GM12878 (cell line): ENCODE measurements around the gene PARG.
"Not testable (repeated sequence)": the region's sequence is repeated elsewhere in the genome, so short reads cannot be mapped to it uniquely, and the experiment has no call there.

Experiments used
- CREB1 ChIP-seq: IDR thresholded peaks from 2 replicates; pipeline ENCODE4 v1.6.1; 2012; ENCODE audit warnings: low read depth, mild to moderate bottlenecking, inconsistent platforms
- FOS ChIP-seq: IDR thresholded peaks from 3 replicates; pipeline ENCODE4 v1.6.1; 2011; ENCODE audit warnings: borderline replicate concordance; ENCODE audit not compliant: insufficient read length; ENCODE audit errors: extremely low read depth
- MAX ChIP-seq: IDR thresholded peaks from 2 replicates; pipeline ENCODE4 v1.6.1; 2012; ENCODE audit warnings: low read depth, low read length, improper control_type of control experiment
- MYC ChIP-seq: IDR thresholded peaks from 2 replicates; pipeline ENCODE4 v1.6.1; 2011; ENCODE audit warnings: mild to moderate bottlenecking, low read length, moderate library complexity, inconsistent platforms; ENCODE audit not compliant: insufficient read depth, insufficient replicate concordance, insufficient read length, severe bottlenecking
- POLR2A ChIP-seq: IDR thresholded peaks from 2 replicates; pipeline ENCODE4 v1.6.1; 2011; ENCODE audit warnings: low read depth, mild to moderate bottlenecking, low read length
- REST ChIP-seq: IDR thresholded peaks from 2 replicates; pipeline ENCODE4 v1.6.1; 2012; ENCODE audit warnings: mild to moderate bottlenecking, low read depth, low read length
- SREBF2 ChIP-seq: IDR thresholded peaks from 2 replicates; pipeline ENCODE4 v1.6.1; 2012; ENCODE audit warnings: mild to moderate bottlenecking, low read length
- ZZZ3 ChIP-seq: IDR thresholded peaks from 2 replicates; pipeline ENCODE4 v1.6.1; 2011; ENCODE audit warnings: low read depth; ENCODE audit not compliant: control insufficient read depth, insufficient read length
- TF ChIP-seq, protein P1 (sequence below): IDR thresholded peaks from 2 replicates; pipeline ENCODE4 v1.6.1; 2012; ENCODE audit warnings: low read length, inconsistent platforms
- TF ChIP-seq, protein P2 (sequence below): fragments of 450-650 bp; IDR thresholded peaks from 2 replicates; pipeline ENCODE4 v1.6.1; 2017; ENCODE audit warnings: mild to moderate bottlenecking

GRCh38 chr10:49922041-49922440, 19.8 kb downstream of the PARG start:
- not testable (repeated sequence) for TF ChIP-seq POLR2A, MYC, CREB1, ZZZ3, MAX, FOS, SREBF2, REST
- TF ChIP-seq, protein P1, sequence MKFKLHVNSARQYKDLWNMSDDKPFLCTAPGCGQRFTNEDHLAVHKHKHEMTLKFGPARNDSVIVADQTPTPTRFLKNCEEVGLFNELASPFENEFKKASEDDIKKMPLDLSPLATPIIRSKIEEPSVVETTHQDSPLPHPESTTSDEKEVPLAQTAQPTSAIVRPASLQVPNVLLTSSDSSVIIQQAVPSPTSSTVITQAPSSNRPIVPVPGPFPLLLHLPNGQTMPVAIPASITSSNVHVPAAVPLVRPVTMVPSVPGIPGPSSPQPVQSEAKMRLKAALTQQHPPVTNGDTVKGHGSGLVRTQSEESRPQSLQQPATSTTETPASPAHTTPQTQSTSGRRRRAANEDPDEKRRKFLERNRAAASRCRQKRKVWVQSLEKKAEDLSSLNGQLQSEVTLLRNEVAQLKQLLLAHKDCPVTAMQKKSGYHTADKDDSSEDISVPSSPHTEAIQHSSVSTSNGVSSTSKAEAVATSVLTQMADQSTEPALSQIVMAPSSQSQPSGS = not testable (repeated sequence)
- TF ChIP-seq, protein P2, sequence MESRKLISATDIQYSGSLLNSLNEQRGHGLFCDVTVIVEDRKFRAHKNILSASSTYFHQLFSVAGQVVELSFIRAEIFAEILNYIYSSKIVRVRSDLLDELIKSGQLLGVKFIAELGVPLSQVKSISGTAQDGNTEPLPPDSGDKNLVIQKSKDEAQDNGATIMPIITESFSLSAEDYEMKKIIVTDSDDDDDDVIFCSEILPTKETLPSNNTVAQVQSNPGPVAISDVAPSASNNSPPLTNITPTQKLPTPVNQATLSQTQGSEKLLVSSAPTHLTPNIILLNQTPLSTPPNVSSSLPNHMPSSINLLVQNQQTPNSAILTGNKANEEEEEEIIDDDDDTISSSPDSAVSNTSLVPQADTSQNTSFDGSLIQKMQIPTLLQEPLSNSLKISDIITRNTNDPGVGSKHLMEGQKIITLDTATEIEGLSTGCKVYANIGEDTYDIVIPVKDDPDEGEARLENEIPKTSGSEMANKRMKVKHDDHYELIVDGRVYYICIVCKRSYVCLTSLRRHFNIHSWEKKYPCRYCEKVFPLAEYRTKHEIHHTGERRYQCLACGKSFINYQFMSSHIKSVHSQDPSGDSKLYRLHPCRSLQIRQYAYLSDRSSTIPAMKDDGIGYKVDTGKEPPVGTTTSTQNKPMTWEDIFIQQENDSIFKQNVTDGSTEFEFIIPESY = not testable (repeated sequence)
